ENCODE data around the gene VSIG10. TPM values are rescaled to one million over a fixed set of nuclear protein-coding genes. Genes with fewer than 3 reads are reported as not detected.

The VSIG10 gene
- total and polyA plus RNA-seq, 2 of the 13 experiments (the other 11 are each of a cell fraction or from before 2014, with no cell fraction given) = 25.6 to 42.5 TPM

- TF ChIP-seq ISL2 (CRISPR knock-in tag; IDR thresholded peaks at IDR 0.05) (peak; percentile 71; the same call in 1 of the 2 replicates), NFIC (IDR thresholded peaks at IDR 0.05; ENCODE audit: low read length) (peak; percentile 67; the same call in 1 of the 2 replicates), HNRNPL (IDR thresholded peaks at IDR 0.05; ENCODE audit: low read depth, low read length) (peak; percentile 80; the same call in 1 of the 2 replicates), POLR2A (IDR thresholded peaks at IDR 0.05; ENCODE audit: insufficient read depth in 1 of 2, low read depth in 2 of 2, low read length in 2 of 2) (peak in 1 of 2 experiments; percentile 37; a peak in 1 of 4 replicates), THYN1 (CRISPR knock-in tag; IDR thresholded peaks at IDR 0.05; ENCODE audit: borderline replicate concordance, low read depth) (no peak), KLF9 (CRISPR knock-in tag; IDR thresholded peaks at IDR 0.05; ENCODE audit: low read depth) (0 out of 2 replicates have a peak, but pooled peaks have one; percentile 26), RARA (CRISPR knock-in tag; IDR thresholded peaks at IDR 0.05) (peak; percentile 91), HDAC6 (IDR thresholded peaks at IDR 0.05; ENCODE audit: low read depth, low read length) (no peak), GATAD2A (CRISPR knock-in tag; IDR thresholded peaks at IDR 0.05) (peak; percentile 67; the same call in 1 of the 2 replicates), ZNF331 (CRISPR knock-in tag; IDR thresholded peaks at IDR 0.05) (peak; percentile 28; the same call in 1 of the 2 replicates), SRY (CRISPR knock-in tag; IDR thresholded peaks at IDR 0.05) (0 out of 2 replicates have a peak, but pooled peaks have one; percentile 29), HNF4G (IDR thresholded peaks at IDR 0.05; ENCODE audit: borderline replicate concordance, low read depth, low read length) (peak; percentile 55; the same call in 1 of the 2 replicates), HNF4G (CRISPR knock-in tag; IDR thresholded peaks at IDR 0.05; ENCODE audit: borderline replicate concordance, low read depth) (peak; percentile 71; the same call in 1 of the 2 replicates), ZFX (CRISPR knock-in tag; IDR thresholded peaks at IDR 0.05; ENCODE audit: low read depth) (peak; percentile 60; the same call in 1 of the 2 replicates)
- TF ChIP-seq, protein P1, sequence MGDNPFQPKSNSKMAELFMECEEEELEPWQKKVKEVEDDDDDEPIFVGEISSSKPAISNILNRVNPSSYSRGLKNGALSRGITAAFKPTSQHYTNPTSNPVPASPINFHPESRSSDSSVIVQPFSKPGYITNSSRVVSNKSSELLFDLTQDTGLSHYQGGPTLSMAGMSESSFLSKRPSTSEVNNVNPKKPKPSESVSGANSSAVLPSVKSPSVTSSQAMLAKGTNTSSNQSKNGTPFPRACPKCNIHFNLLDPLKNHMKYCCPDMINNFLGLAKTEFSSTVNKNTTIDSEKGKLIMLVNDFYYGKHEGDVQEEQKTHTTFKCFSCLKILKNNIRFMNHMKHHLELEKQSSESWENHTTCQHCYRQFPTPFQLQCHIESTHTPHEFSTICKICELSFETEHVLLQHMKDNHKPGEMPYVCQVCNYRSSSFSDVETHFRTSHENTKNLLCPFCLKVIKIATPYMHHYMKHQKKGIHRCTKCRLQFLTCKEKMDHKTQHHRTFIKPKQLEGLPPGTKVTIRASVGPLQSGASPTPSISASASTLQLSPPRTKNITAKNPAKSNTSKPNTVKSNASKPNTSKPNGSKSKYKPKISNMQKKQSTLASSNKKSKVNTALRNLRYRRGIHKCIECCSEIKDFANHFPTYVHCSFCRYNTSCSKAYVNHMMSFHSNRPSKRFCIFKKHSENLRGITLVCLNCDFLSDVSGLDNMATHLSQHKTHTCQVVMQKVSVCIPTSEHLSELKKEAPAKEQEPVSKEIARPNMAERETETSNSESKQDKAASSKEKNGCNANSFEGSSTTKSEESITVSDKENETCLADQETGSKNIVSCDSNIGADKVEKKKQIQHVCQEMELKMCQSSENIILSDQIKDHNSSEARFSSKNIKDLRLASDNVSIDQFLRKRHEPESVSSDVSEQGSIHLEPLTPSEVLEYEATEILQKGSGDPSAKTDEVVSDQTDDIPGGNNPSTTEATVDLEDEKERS (CRISPR knock-in tag; IDR thresholded peaks at IDR 0.05) = 0 out of 2 replicates have a peak, but pooled peaks have one; percentile 50
- TF ChIP-seq, protein P2, sequence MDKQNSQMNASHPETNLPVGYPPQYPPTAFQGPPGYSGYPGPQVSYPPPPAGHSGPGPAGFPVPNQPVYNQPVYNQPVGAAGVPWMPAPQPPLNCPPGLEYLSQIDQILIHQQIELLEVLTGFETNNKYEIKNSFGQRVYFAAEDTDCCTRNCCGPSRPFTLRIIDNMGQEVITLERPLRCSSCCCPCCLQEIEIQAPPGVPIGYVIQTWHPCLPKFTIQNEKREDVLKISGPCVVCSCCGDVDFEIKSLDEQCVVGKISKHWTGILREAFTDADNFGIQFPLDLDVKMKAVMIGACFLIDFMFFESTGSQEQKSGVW (CRISPR knock-in tag; IDR thresholded peaks at IDR 0.05; ENCODE audit: borderline replicate concordance) = no peak
- TF ChIP-seq, protein P3, sequence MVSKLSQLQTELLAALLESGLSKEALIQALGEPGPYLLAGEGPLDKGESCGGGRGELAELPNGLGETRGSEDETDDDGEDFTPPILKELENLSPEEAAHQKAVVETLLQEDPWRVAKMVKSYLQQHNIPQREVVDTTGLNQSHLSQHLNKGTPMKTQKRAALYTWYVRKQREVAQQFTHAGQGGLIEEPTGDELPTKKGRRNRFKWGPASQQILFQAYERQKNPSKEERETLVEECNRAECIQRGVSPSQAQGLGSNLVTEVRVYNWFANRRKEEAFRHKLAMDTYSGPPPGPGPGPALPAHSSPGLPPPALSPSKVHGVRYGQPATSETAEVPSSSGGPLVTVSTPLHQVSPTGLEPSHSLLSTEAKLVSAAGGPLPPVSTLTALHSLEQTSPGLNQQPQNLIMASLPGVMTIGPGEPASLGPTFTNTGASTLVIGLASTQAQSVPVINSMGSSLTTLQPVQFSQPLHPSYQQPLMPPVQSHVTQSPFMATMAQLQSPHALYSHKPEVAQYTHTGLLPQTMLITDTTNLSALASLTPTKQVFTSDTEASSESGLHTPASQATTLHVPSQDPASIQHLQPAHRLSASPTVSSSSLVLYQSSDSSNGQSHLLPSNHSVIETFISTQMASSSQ (IDR thresholded peaks at IDR 0.05; ENCODE audit: low read depth) = no peak
- TF ChIP-seq, protein P3 (CRISPR knock-in tag; IDR thresholded peaks at IDR 0.05; ENCODE audit: borderline replicate concordance) = peak; percentile 40; the same call in 1 of the 2 replicates
- TF ChIP-seq, protein P4, sequence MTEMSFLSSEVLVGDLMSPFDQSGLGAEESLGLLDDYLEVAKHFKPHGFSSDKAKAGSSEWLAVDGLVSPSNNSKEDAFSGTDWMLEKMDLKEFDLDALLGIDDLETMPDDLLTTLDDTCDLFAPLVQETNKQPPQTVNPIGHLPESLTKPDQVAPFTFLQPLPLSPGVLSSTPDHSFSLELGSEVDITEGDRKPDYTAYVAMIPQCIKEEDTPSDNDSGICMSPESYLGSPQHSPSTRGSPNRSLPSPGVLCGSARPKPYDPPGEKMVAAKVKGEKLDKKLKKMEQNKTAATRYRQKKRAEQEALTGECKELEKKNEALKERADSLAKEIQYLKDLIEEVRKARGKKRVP (CRISPR knock-in tag; IDR thresholded peaks at IDR 0.05) = no peak
Measured at GRCh38 chr12:118126119-118126757, 22.4 kb upstream of the VSIG10 start (continued).
